IMR-90 (cell line): Measurements from ENCODE around the gene FGGY. TPM values are rescaled to one million over a fixed set of nuclear protein-coding genes. Genes with fewer than 3 reads are reported as not detected.

Experiments used
- ATAC-seq: fragments of 200-7000 bp; cut with Tn5 transposase; 2 replicates; pipeline ENCODE4 v1.9.1; 2020; ENCODE audit warnings: low read depth, mild to moderate bottlenecking, moderate library complexity
- BruUV-seq: library from RNA; stranded (reverse); fragments of 400-500 nt; replicated peaks from 2 replicates; lab custom pipeline; 2021; lab: Mats Ljungman, UMichigan
- CTCF ChIA-PET: fragments of 300-600 bp; formaldehyde crosslinking; extraction: SDS; loops from one replicate; lab custom pipeline; 2021; ENCODE audit warnings: antibody characterized with exemption; lab: Yijun Ruan, JAX
- POLR2A ChIA-PET: fragments of 300-600 bp; sonication (Branson Sonifier 250); formaldehyde crosslinking; loops from one replicate; lab custom pipeline; 2022; ENCODE audit warnings: antibody characterized with exemption; ENCODE audit not compliant: unreplicated experiment; lab: Charles Lee
- DNase-seq: peaks from one replicate; pipeline ENCODE4 v3.0.0; 2013
- H2AFZ ChIP-seq: replicated peaks from 2 replicates; pipeline ENCODE3; 2013; ENCODE audit warnings: low read length, mild to moderate bottlenecking; ENCODE audit not compliant: poor library complexity
- H2AK5ac ChIP-seq: 2 replicates; pipeline ENCODE4 v1.6.1; 2013; ENCODE audit warnings: low read depth, low read length, inconsistent platforms
- H2AK9ac ChIP-seq: replicated peaks from 2 replicates; pipeline ENCODE3; 2013; ENCODE audit warnings: mild to moderate bottlenecking, low read depth, low read length, moderate library complexity; ENCODE audit not compliant: poor library complexity
- H2BK120ac ChIP-seq: 2 replicates; pipeline ENCODE4 v1.6.1; 2013; ENCODE audit warnings: low read depth, low read length, inconsistent platforms
- H2BK15ac ChIP-seq: 3 replicates; pipeline ENCODE4 v1.6.1; 2013; ENCODE audit warnings: low read depth, low read length, inconsistent platforms
- H2BK20ac ChIP-seq: 2 replicates; pipeline ENCODE4 v1.6.1; 2013; ENCODE audit warnings: low read depth, mild to moderate bottlenecking, inconsistent platforms, low read length, moderate library complexity
- H2BK5ac ChIP-seq: 2 replicates; pipeline ENCODE4 v1.6.1; 2013; ENCODE audit warnings: mild to moderate bottlenecking, low read depth, low read length, inconsistent platforms; ENCODE audit not compliant: poor library complexity, severe bottlenecking
- H3K14ac ChIP-seq: replicated peaks from 2 replicates; pipeline ENCODE4 v1.6.1; 2013; ENCODE audit warnings: low read depth, low read length, inconsistent platforms
- H3K18ac ChIP-seq: 2 replicates; pipeline ENCODE4 v1.6.1; 2013; ENCODE audit warnings: low read depth, low read length, control low read depth
- H3K23ac ChIP-seq: 2 replicates; pipeline ENCODE4 v1.6.1; 2013; ENCODE audit warnings: low read depth, low read length, inconsistent platforms
- H3K27ac ChIP-seq: 2 replicates; pipeline ENCODE4 v1.5.1; 2013; ENCODE audit warnings: mild to moderate bottlenecking, control low read depth, low read length; ENCODE audit not compliant: insufficient read depth
- H3K27me3 ChIP-seq: 2 replicates; pipeline ENCODE4 v1.6.1; 2013; ENCODE audit warnings: low read length; ENCODE audit not compliant: control insufficient read depth, insufficient read depth
- H3K36me3 ChIP-seq: 2 replicates; pipeline ENCODE4 v1.6.1; 2013; ENCODE audit warnings: low read length, mixed read lengths; ENCODE audit not compliant: control insufficient read depth, insufficient read depth
- H3K4ac ChIP-seq: 2 replicates; pipeline ENCODE4 v1.6.1; 2013; ENCODE audit warnings: low read depth, low read length, inconsistent platforms
- H3K4me1 ChIP-seq: 2 replicates; pipeline ENCODE4 v1.6.1; 2013; ENCODE audit warnings: low read length, mixed read lengths; ENCODE audit not compliant: control insufficient read depth, insufficient read depth
- H3K4me2 ChIP-seq: 2 replicates; pipeline ENCODE4 v1.6.1; 2013; ENCODE audit warnings: low read depth, mild to moderate bottlenecking, control low read depth, low read length, moderate library complexity
- H3K4me3 ChIP-seq: 2 replicates; pipeline ENCODE4 v1.5.1; 2013; ENCODE audit warnings: low read depth, mild to moderate bottlenecking, control low read depth, low read length, moderate library complexity; ENCODE audit not compliant: insufficient read depth
- H3K56ac ChIP-seq: 2 replicates; pipeline ENCODE4 v1.6.1; 2013; ENCODE audit warnings: low read length, inconsistent platforms; ENCODE audit not compliant: insufficient read depth; ENCODE audit errors: extremely low read depth
- H3K79me1 ChIP-seq, 2 experiments: 2 replicates each; pipeline ENCODE4 v1.6.1; 2013; ENCODE audit warnings: low read length in 2 of 2, inconsistent platforms in 1 of 2, low read depth in 1 of 2
- H3K9ac ChIP-seq: 2 replicates; pipeline ENCODE4 v1.6.1; 2013; ENCODE audit warnings: low read depth, low read length, control low read depth
- H3K9me1 ChIP-seq: 2 replicates; pipeline ENCODE4 v1.6.1; 2013; ENCODE audit warnings: low read length, inconsistent platforms; ENCODE audit not compliant: insufficient read depth
- H3K9me3 ChIP-seq: 2 replicates; pipeline ENCODE4 v1.6.1; 2013; ENCODE audit warnings: low read length; ENCODE audit not compliant: control insufficient read depth, insufficient read depth
- H4K20me1 ChIP-seq: 2 replicates; pipeline ENCODE4 v1.6.1; 2013; ENCODE audit warnings: low read length, inconsistent platforms; ENCODE audit not compliant: insufficient read depth
- H4K5ac ChIP-seq: 2 replicates; pipeline ENCODE4 v1.6.1; 2013; ENCODE audit warnings: mild to moderate bottlenecking, low read depth, low read length, control low read depth
- H4K8ac ChIP-seq, 2 experiments: 2 replicates each; pipeline ENCODE4 v1.6.1; 2013; ENCODE audit warnings: low read depth in 2 of 2, low read length in 2 of 2, control low read depth in 1 of 2, inconsistent platforms in 1 of 2
- H4K91ac ChIP-seq: 2 replicates; pipeline ENCODE4 v1.6.1; 2013; ENCODE audit warnings: low read depth, low read length, inconsistent platforms; ENCODE audit not compliant: insufficient read depth
- BHLHE40 ChIP-seq: fragments of 150-350 bp; IDR thresholded peaks from 2 replicates; pipeline ENCODE4 v1.6.1; 2016; ENCODE audit warnings: mild to moderate bottlenecking, low read depth, low read length
- CEBPB ChIP-seq: IDR thresholded peaks from 2 replicates; pipeline ENCODE4 v1.6.1; 2012; ENCODE audit warnings: low read depth, low read length, improper control_type of control experiment
- WGBS, 2 experiments: methylation state at CpG; one replicate each; pipeline versions ENCODE4 v1.1.5 to v1.1.7; 2013; ENCODE audit warnings: missing lambda C conversion rate in 2 of 2; ENCODE audit not compliant: insufficient read length in 1 of 2; ENCODE audit errors: extremely low coverage in 2 of 2; 5-methylcytosine and 5-hydroxymethylcytosine counted together
- dilution Hi-C: fragments of 300-500 bp; cut with HindIII; formaldehyde crosslinking; loops from one replicate; pipeline ENCODE4 v1.14.3; 2018; ENCODE audit warnings: low sequenced_read_pairs; ENCODE audit not compliant: unreplicated experiment
- in situ Hi-C: fragments of 300-500 bp; cut with MboI; formaldehyde crosslinking; loops from 3 replicates; pipeline ENCODE4 v1.14.3; 2019; ENCODE audit warnings: low sequenced_read_pairs, inconsistent platforms, mixed read lengths
- intact Hi-C: fragments of 100-400 bp; cut with micrococcal nuclease; formaldehyde crosslinking; loops from 2 replicates; pipeline ENCODE4 v1.10.0; 2022
- polyA plus RNA-seq, 3 experiments: library from polyadenylated mRNA; depleted of rRNA; stranded (reverse); fragments of >200 nt; gene quantifications; 2 replicates each; pipeline ENCODE4 v1.2.3, GENCODE V29; 2012; ENCODE audit warnings: low replicate concordance in 1 of 3
- total RNA-seq: library from RNA; depleted of rRNA; stranded (reverse); fragments of >200 nt; gene quantifications from 2 replicates; pipeline ENCODE4 v1.2.3, GENCODE V29; 2012

Gene FGGY
- total and polyA plus RNA-seq, 2 of the 4 experiments (the other 2 are of a cell fraction) = 5.6 to 14.0 TPM

DNA sequence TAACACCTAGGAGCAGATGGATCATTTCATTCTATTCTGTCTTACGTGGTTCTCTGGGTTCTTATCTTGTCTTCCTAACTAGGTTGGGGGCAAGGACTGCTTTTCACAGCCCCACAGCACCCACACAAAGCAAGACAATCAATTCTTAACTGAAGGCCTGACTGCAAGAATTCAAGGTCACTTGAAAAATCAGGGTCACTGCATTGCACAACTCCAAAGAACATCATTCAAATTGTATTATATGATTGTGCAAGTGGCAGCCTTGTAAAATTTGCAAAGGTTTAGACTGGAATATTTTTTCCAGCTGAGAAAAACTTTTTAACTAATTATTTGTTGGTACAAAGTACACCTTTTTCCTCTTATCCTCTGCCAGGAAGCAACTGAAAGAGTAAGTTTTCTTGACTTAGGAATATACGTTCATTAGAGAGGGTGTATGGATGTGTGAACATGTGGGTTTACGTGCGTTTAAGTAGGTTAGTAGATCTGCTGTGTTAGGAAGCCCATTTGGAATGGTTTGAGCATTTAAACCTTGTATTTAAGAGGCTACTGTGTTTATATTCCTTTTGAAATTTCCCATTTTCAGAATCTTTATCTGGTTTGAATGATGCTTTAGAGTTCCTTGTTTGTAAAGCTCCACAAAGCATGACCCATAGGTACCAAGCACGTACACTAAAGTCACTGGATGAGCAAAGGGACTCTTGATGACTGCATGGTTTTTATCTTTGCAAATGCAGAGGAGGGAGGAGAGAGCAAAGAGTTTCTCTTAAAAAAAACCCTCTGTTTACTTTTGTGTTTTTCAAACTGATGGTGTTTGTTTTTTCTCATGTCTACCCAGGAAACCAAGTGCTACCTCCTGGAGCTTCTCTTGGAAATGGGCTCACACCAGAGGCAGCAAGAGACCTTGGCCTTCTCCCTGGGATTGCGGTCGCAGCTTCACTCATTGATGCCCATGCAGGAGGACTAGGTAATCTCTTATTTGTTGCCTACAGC lies 214.9 kb downstream of the FGGY start:
- Histone ChIP-seq H4K5ac (no peak overlapping the region), H2AK9ac (no peak overlapping the region), H3K9me1 (peaks cover 3% of the 10 kb centered on the region; the same call in 1 of the 2 replicates), H3K79me1 (no peaks in the 10 kb centered on the region), H4K20me1 (no peaks in the 10 kb centered on the region), H2AFZ (no peak overlapping the region), H2BK120ac (no peak overlapping the region), H3K36me3 (no peaks in the 10 kb centered on the region), H4K8ac (no peak overlapping the region), H2AK5ac (no peak overlapping the region), H2BK5ac (no peak overlapping the region), H2BK15ac (no peak overlapping the region), H3K4me2 (no peak overlapping the region), H3K27me3 (no peaks in the 10 kb centered on the region), H3K14ac (no peak overlapping the region), H3K4me3 (no peak overlapping the region), H4K91ac (no peak overlapping the region), H3K56ac (no peak overlapping the region), H3K4me1 (no peaks in the 10 kb centered on the region; the same call in 1 of the 2 replicates), H3K9ac (no peak overlapping the region), H3K9me3 (no peaks in the 10 kb centered on the region), H3K18ac (no peak overlapping the region), H2BK20ac (no peak overlapping the region), H3K23ac (no peak overlapping the region), H3K4ac (no peak overlapping the region), H3K27ac (no peak overlapping the region)
- WGBS, 2 experiments = no CpG with 5 or more reads among the region's 7 CpGs
- ATAC-seq = no peak
- CTCF ChIA-PET = no interaction called here
- intact Hi-C loops (no loop called here), dilution Hi-C loops (no loop called here), in situ Hi-C loops (no loop called here)
- no peak for DNase-seq
- POLR2A ChIA-PET = no interaction called here
- TF ChIP-seq CEBPB (peak; percentile 58), BHLHE40 (no peak)
- BruUV-seq = no TSS peak
